ENCODE measurements around the gene STK32C. TPM values are rescaled to one million over a fixed set of nuclear protein-coding genes. Genes with fewer than 3 reads are reported as not detected.

STK32C gene
- total and polyA plus RNA-seq, 10 of the 15 experiments (the other 5 are each of a cell fraction or from before 2014, with no cell fraction given), result 1.5 to 18.1 (median 6.4) TPM

DNA sequence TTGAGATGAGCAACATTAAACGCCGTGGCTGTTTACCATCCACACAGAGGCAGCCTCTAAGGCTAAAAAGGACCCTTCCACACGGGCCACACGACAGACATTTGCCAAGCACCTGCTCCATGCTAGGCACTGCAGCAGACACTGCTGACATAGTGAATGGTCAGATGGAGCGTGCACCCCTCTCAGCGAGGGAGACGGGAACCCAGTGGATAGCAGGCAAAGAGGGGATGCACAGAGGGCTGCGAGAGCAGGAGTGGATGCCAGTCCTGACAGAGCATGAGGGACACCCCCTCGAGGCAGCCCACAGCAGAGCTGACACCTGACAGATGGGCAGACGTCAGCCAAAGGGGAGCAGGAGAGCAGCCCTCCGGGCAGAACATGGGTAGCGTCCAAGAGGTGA, 5.6 kb upstream of the STK32C start:
- no peak for DNase-seq (ENCODE audit: low read depth, low spot score)
- ChIA-PET CTCF (no interaction called here), SMC1A (ENCODE audit: uncharacterized antibody, unreplicated experiment) (no interaction called here), RAD21 (ENCODE audit: unreplicated experiment) (no interaction called here), POLR2A (no interaction called here)
- H4K20me1 ChIP-seq (ENCODE audit: control insufficient read depth, insufficient read depth), result no peaks in the 10 kb centered on the region; the same call in 1 of the 2 replicates
- no TSS peak for BruUV-seq (replicated peaks)
- H2AFZ ChIP-seq (ENCODE audit: control insufficient read depth, low read depth, low read length), result no peak overlapping the region
- no peaks in the 10 kb centered on the region; the same call in 2 of the 3 replicates for H3K9me3 ChIP-seq (replicated peaks; ENCODE audit: control insufficient read depth, insufficient read depth, low read length)
- no peaks in the 10 kb centered on the region for H3K79me2 ChIP-seq (ENCODE audit: control insufficient read depth, insufficient read depth, low read length)
- peaks cover 3 to 7% of the 10 kb centered on the region in 2 experiments for H3K27me3 ChIP-seq (replicated peaks in 1 of 2; ENCODE audit: control insufficient read depth in 2 of 2, insufficient read depth in 2 of 2, low read length in 1 of 2)
- no peak overlapping the region for H3K9ac ChIP-seq (ENCODE audit: control insufficient read depth, insufficient read depth, low read length)
- FAIRE-seq, result no peak
- intact Hi-C loops (cut with micrococcal nuclease; ENCODE audit: unreplicated experiment) (no loop called here), in situ Hi-C loops (cut with MboI) (no loop called here)
- TF ChIP-seq, protein P1, sequence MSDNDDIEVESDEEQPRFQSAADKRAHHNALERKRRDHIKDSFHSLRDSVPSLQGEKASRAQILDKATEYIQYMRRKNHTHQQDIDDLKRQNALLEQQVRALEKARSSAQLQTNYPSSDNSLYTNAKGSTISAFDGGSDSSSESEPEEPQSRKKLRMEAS (IDR thresholded peaks at IDR 0.05; ENCODE audit: low read depth, low read length), result no peak
- TF ChIP-seq NBN (IDR thresholded peaks at IDR 0.05) (no peak), NR2C1 (IDR thresholded peaks at IDR 0.05) (no peak), ATF7 (IDR thresholded peaks at IDR 0.05; ENCODE audit: low read depth) (no peak), CBX3 (IDR thresholded peaks at IDR 0.05; ENCODE audit: borderline replicate concordance, low read depth) (no peak), NFYB (IDR thresholded peaks at IDR 0.05; ENCODE audit: insufficient read depth, low read depth, low read length) (no peak), SUPT20H (IDR thresholded peaks at IDR 0.05; ENCODE audit: borderline replicate concordance, control insufficient read depth, low read depth, low read length) (no peak), TARDBP (IDR thresholded peaks at IDR 0.05; ENCODE audit: borderline replicate concordance) (no peak), HDAC6 (IDR thresholded peaks at IDR 0.05; ENCODE audit: unreplicated experiment) (no peak), MEF2A (IDR thresholded peaks at IDR 0.05; ENCODE audit: insufficient read depth, low read depth, low read length) (no peak), RBBP5 (conservative IDR thresholded peaks at IDR 0.05) (no peak), BCL11A (IDR thresholded peaks at IDR 0.05; ENCODE audit: low read depth, low read length) (no peak), BRCA1 (IDR thresholded peaks at IDR 0.05; ENCODE audit: low read depth, low read length) (no peak), CHD4 (IDR thresholded peaks at IDR 0.05) (no peak), CEBPB (IDR thresholded peaks at IDR 0.05; ENCODE audit: borderline replicate concordance in 1 of 2, low read depth in 2 of 2, low read length in 2 of 2) (no peak), SREBF1 (IDR thresholded peaks at IDR 0.05; ENCODE audit: low read length) (no peak), HCFC1 (IDR thresholded peaks at IDR 0.05; ENCODE audit: low read length) (no peak), YY1 (IDR thresholded peaks at IDR 0.05; ENCODE audit: low read depth, low read length) (no peak)
- TF ChIP-seq, protein P2, sequence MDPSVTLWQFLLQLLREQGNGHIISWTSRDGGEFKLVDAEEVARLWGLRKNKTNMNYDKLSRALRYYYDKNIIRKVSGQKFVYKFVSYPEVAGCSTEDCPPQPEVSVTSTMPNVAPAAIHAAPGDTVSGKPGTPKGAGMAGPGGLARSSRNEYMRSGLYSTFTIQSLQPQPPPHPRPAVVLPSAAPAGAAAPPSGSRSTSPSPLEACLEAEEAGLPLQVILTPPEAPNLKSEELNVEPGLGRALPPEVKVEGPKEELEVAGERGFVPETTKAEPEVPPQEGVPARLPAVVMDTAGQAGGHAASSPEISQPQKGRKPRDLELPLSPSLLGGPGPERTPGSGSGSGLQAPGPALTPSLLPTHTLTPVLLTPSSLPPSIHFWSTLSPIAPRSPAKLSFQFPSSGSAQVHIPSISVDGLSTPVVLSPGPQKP (IDR thresholded peaks at IDR 0.05; ENCODE audit: low read depth, low read length), result no peak
- ATAC-seq, result no peak
- H3K4me2 ChIP-seq (ENCODE audit: control insufficient read depth, insufficient read depth), result no peak overlapping the region
- H3K4me3 ChIP-seq, result no peak overlapping the region
- H3K36me3 ChIP-seq (ENCODE audit: control insufficient read depth in 2 of 2, insufficient read depth in 2 of 2, low read length in 1 of 2), result no peaks in the 10 kb centered on the region
- no peak overlapping the region for H3K27ac ChIP-seq (ENCODE audit: control insufficient read depth, insufficient read depth)
- H3K4me1 ChIP-seq (ENCODE audit: control insufficient read depth, insufficient read depth, low read length), result no peaks in the 10 kb centered on the region
- 52% methylated on average over 12 of the region's 12 CpGs for WGBS (ENCODE audit: insufficient coverage, insufficient replicate concordance, low lambda C conversion rate, missing lambda C conversion rate)

All from GM12878 (cell line).